Mesenchymal stem cell (in vitro differentiated cells and primary cell): Measurements from ENCODE around the gene FASLG.

ENCODE experiments used
- DNase-seq: peaks from one replicate; pipeline ENCODE4 v3.0.0-alpha.2; 2013
- H2AFZ ChIP-seq: one replicate; pipeline ENCODE4 v1.6.1; 2013; ENCODE audit warnings: low read depth, mild to moderate bottlenecking, control low read depth, inconsistent platforms, low read length, moderate library complexity
- H2AK5ac ChIP-seq: 2 replicates; pipeline ENCODE4 v1.6.1; 2013; ENCODE audit warnings: low read length, moderate library complexity, mild to moderate bottlenecking, inconsistent platforms; ENCODE audit not compliant: severe bottlenecking
- H2BK120ac ChIP-seq: one replicate; pipeline ENCODE4 v1.6.1; 2013; ENCODE audit warnings: low read depth, mild to moderate bottlenecking, inconsistent platforms, low read length, moderate library complexity
- H2BK12ac ChIP-seq, 2 experiments: one replicate each; pipeline ENCODE4 v1.6.1; 2013; ENCODE audit warnings: inconsistent platforms in 2 of 2, low read length in 2 of 2, mild to moderate bottlenecking in 2 of 2, moderate library complexity in 2 of 2, control low read depth in 1 of 2
- H2BK15ac ChIP-seq: one replicate; pipeline ENCODE4 v1.6.1; 2013; ENCODE audit warnings: mild to moderate bottlenecking, low read depth, inconsistent platforms; ENCODE audit not compliant: poor library complexity, severe bottlenecking
- H2BK5ac ChIP-seq: 2 replicates; pipeline ENCODE4 v1.6.1; 2013; ENCODE audit warnings: low read depth, mild to moderate bottlenecking, low read length, control low read depth, inconsistent platforms; ENCODE audit not compliant: poor library complexity, severe bottlenecking
- H3K14ac ChIP-seq, 2 experiments: one replicate each; pipeline ENCODE4 v1.6.1; 2013; ENCODE audit warnings: inconsistent platforms in 2 of 2, low read length in 2 of 2, control low read depth in 1 of 2, mild to moderate bottlenecking in 1 of 2, moderate library complexity in 1 of 2
- H3K18ac ChIP-seq, 2 experiments: one replicate each; pipeline ENCODE4 v1.6.1; 2013; ENCODE audit warnings: inconsistent platforms in 2 of 2, low read length in 2 of 2, control low read depth in 1 of 2, low read depth in 1 of 2, mild to moderate bottlenecking in 1 of 2
- H3K23ac ChIP-seq, 2 experiments: one replicate each; pipeline ENCODE4 v1.6.1; 2013; ENCODE audit warnings: inconsistent platforms in 2 of 2, low read length in 2 of 2, mild to moderate bottlenecking in 2 of 2, moderate library complexity in 2 of 2, control low read depth in 1 of 2
- H3K27ac ChIP-seq: 2 replicates; pipeline ENCODE4 v1.5.1; 2013; ENCODE audit warnings: mild to moderate bottlenecking, moderate library complexity, low read length, control low read depth, inconsistent platforms; ENCODE audit not compliant: poor library complexity, severe bottlenecking
- H3K27me3 ChIP-seq, 2 experiments: 2 replicates each; pipeline versions ENCODE4 v1.6.1 to v1.7.0; 2013; ENCODE audit warnings: low read length in 2 of 2, mild to moderate bottlenecking in 2 of 2, moderate library complexity in 2 of 2, control low read depth in 1 of 2, inconsistent platforms in 1 of 2; ENCODE audit not compliant: control insufficient read depth in 1 of 2, insufficient read depth in 1 of 2
- H3K36me3 ChIP-seq, 2 experiments: 2 replicates each; pipeline versions ENCODE4 v1.6.1 to v1.7.0; 2013; ENCODE audit warnings: low read length in 2 of 2, control low read depth in 1 of 2, inconsistent platforms in 1 of 2, low read depth in 1 of 2, mild to moderate bottlenecking in 1 of 2; ENCODE audit not compliant: insufficient read depth in 2 of 2, control insufficient read depth in 1 of 2
- H3K4ac ChIP-seq, 2 experiments: one replicate each; pipeline ENCODE4 v1.6.1; 2013; ENCODE audit warnings: inconsistent platforms in 2 of 2, low read length in 2 of 2, mild to moderate bottlenecking in 2 of 2, moderate library complexity in 2 of 2, control low read depth in 1 of 2, low read depth in 1 of 2
- H3K4me1 ChIP-seq: 2 replicates; pipeline ENCODE4 v1.6.1; 2013; ENCODE audit warnings: low read depth, low read length, control low read depth; ENCODE audit not compliant: control insufficient read depth, insufficient read depth
- H3K4me2 ChIP-seq: 2 replicates; pipeline ENCODE4 v1.6.1; 2013; ENCODE audit warnings: low read length, mild to moderate bottlenecking, inconsistent platforms; ENCODE audit not compliant: poor library complexity, severe bottlenecking
- H3K4me3 ChIP-seq, 2 experiments: 2 replicates each; pipeline versions ENCODE4 v1.5.1 to v1.7.0; 2013; ENCODE audit warnings: low read length in 2 of 2, mild to moderate bottlenecking in 2 of 2, control low read depth in 1 of 2, low read depth in 1 of 2; ENCODE audit not compliant: insufficient read depth in 1 of 2
- H3K79me1 ChIP-seq: replicated peaks from 2 replicates; pipeline ENCODE4 v1.6.1; 2013; ENCODE audit warnings: mild to moderate bottlenecking, control low read depth, low read length, inconsistent platforms; ENCODE audit not compliant: poor library complexity, severe bottlenecking
- H3K9ac ChIP-seq: 2 replicates; pipeline ENCODE4 v1.7.0; 2013; ENCODE audit warnings: mild to moderate bottlenecking, low read length, moderate library complexity
- H3K9me3 ChIP-seq: 2 replicates; pipeline ENCODE4 v1.7.0; 2013; ENCODE audit warnings: mild to moderate bottlenecking, low read length; ENCODE audit not compliant: control insufficient read depth
- H4K8ac ChIP-seq: one replicate; pipeline ENCODE4 v1.6.1; 2013; ENCODE audit warnings: inconsistent platforms, mild to moderate bottlenecking, low read length, moderate library complexity
- H4K91ac ChIP-seq: one replicate; pipeline ENCODE4 v1.6.1; 2013; ENCODE audit warnings: mild to moderate bottlenecking, low read length, inconsistent platforms
- WGBS: methylation state at CpG from one replicate; pipeline ENCODE4 v1.1.7; 2013; ENCODE audit warnings: mixed read lengths; 5-methylcytosine and 5-hydroxymethylcytosine counted together

FASLG gene

GRCh38 chr1:172700556-172700955 is 41.7 kb downstream of the FASLG start:
- WGBS, result 100% methylated on average over 1 of the region's 3 CpGs
- Histone ChIP-seq H2AK5ac (no peak overlapping the region), H3K27me3 (no peaks in the 10 kb centered on the region), H2BK120ac (no peak overlapping the region), H4K91ac (no peak overlapping the region), H3K4ac (no peak overlapping the region), H3K9ac (no peak overlapping the region), H3K18ac (no peak overlapping the region), H3K4me1 (peaks cover 2% of the 10 kb centered on the region), H3K4me3 (no peak overlapping the region), H3K4me2 (no peak overlapping the region), H2AFZ (no peak overlapping the region), H3K23ac (no peak overlapping the region), H3K36me3 (no peaks in the 10 kb centered on the region), H4K8ac (no peak overlapping the region), H3K14ac (no peak overlapping the region), H3K27ac (no peak overlapping the region), H3K9me3 (no peaks in the 10 kb centered on the region), H3K79me1 (no peaks in the 10 kb centered on the region), H2BK15ac (no peak overlapping the region), H2BK5ac (no peak overlapping the region), H2BK12ac (no peak overlapping the region)
- DNase-seq, result no peak

- no peaks in the 10 kb centered on the region for H3K9me3 ChIP-seq
- no peak overlapping the region for H3K23ac ChIP-seq
- no peaks in the 10 kb centered on the region for H3K27me3 ChIP-seq
- H2BK15ac ChIP-seq, result no peak overlapping the region
- H2BK12ac ChIP-seq, result no peak overlapping the region
- H3K4me2 ChIP-seq, result no peak overlapping the region
- H3K14ac ChIP-seq, result no peak overlapping the region
- H2BK5ac ChIP-seq, result no peak overlapping the region
- H4K91ac ChIP-seq, result no peak overlapping the region
- H3K18ac ChIP-seq, result no peak overlapping the region
- peaks cover under 1% of the 10 kb centered on the region for H3K4me1 ChIP-seq
- no peak overlapping the region for H3K27ac ChIP-seq
- H3K79me1 ChIP-seq, result no peaks in the 10 kb centered on the region
- no peak overlapping the region for H3K4ac ChIP-seq
- H3K36me3 ChIP-seq, result no peaks in the 10 kb centered on the region
- no peak overlapping the region for H3K4me3 ChIP-seq
- no CpG with 5 or more reads among the region's 1 CpG for WGBS
- H2BK120ac ChIP-seq, result no peak overlapping the region
- no peak overlapping the region for H3K9ac ChIP-seq
- H2AFZ ChIP-seq, result no peak overlapping the region
- no peak overlapping the region for H2AK5ac ChIP-seq
- no peak for DNase-seq
- no peak overlapping the region for H4K8ac ChIP-seq
Observed at GRCh38 chr1:172704001-172704400, 45.1 kb downstream of the FASLG start.

- no peak overlapping the region for H2BK120ac ChIP-seq
- H3K23ac ChIP-seq, result no peak overlapping the region
- no peak overlapping the region for H3K14ac ChIP-seq
- H3K9me3 ChIP-seq, result no peaks in the 10 kb centered on the region
- H3K79me1 ChIP-seq, result no peaks in the 10 kb centered on the region
- H3K4me1 ChIP-seq, result no peaks in the 10 kb centered on the region
- no peak overlapping the region for H3K4me3 ChIP-seq
- DNase-seq, result no peak
- H4K8ac ChIP-seq, result no peak overlapping the region
- no peak overlapping the region for H3K4me2 ChIP-seq
- H4K91ac ChIP-seq, result no peak overlapping the region
- no peaks in the 10 kb centered on the region for H3K36me3 ChIP-seq
- WGBS, result 84% methylated on average over 2 of the region's 2 CpGs
- no peak overlapping the region for H3K4ac ChIP-seq
- H3K9ac ChIP-seq, result no peak overlapping the region
- H3K27me3 ChIP-seq, result no peaks in the 10 kb centered on the region
- H2AFZ ChIP-seq, result no peak overlapping the region
- no peak overlapping the region for H2BK5ac ChIP-seq
- H2BK12ac ChIP-seq, result no peak overlapping the region
- no peak overlapping the region for H2BK15ac ChIP-seq
- no peak overlapping the region for H3K27ac ChIP-seq
- H2AK5ac ChIP-seq, result no peak overlapping the region
- no peak overlapping the region for H3K18ac ChIP-seq
Observed at GRCh38 chr1:172704420-172705210, 45.7 kb downstream of the FASLG start.

- Histone ChIP-seq H3K4me1 (no peaks in the 10 kb centered on the region), H3K18ac (no peak overlapping the region), H2AFZ (no peak overlapping the region), H3K27ac (no peak overlapping the region), H3K9me3 (no peaks in the 10 kb centered on the region), H3K4me2 (no peak overlapping the region), H3K14ac (no peak overlapping the region), H2AK5ac (no peak overlapping the region), H3K23ac (no peak overlapping the region), H3K9ac (no peak overlapping the region), H3K79me1 (no peaks in the 10 kb centered on the region), H3K36me3 (no peaks in the 10 kb centered on the region), H2BK5ac (no peak overlapping the region), H2BK120ac (no peak overlapping the region), H4K8ac (no peak overlapping the region), H2BK15ac (no peak overlapping the region), H3K27me3 (no peaks in the 10 kb centered on the region), H4K91ac (no peak overlapping the region), H2BK12ac (no peak overlapping the region), H3K4me3 (no peak overlapping the region), H3K4ac (no peak overlapping the region)
- WGBS, result 95% methylated on average over 2 of the region's 2 CpGs
- DNase-seq, result no peak
Observed at GRCh38 chr1:172708452-172708851, 49.5 kb downstream of the FASLG start.
